Panc1 (cell line): ENCODE results near the gene RIC3. TPM values are rescaled to one million over a fixed set of nuclear protein-coding genes. Genes with fewer than 3 reads are reported as not detected.

Source experiments
- ATAC-seq: fragments of 200-7000 bp; cut with Tn5 transposase; 2 replicates; pipeline ENCODE4 v1.9.1; 2020; ENCODE audit warnings: mild to moderate bottlenecking, moderate library complexity
- BruUV-seq: library from RNA; stranded (reverse); fragments of 400-500 nt; replicated peaks from 2 replicates; lab custom pipeline; 2021; lab: Mats Ljungman, UMichigan
- CTCF ChIA-PET: fragments of 300-600 bp; sonication (Branson Sonifier 250); formaldehyde crosslinking; loops from one replicate; lab custom pipeline; 2022; ENCODE audit warnings: antibody characterized with exemption; lab: Charles Lee
- POLR2A ChIA-PET: fragments of 300-600 bp; sonication (Branson Sonifier 250); formaldehyde crosslinking; loops from one replicate; lab custom pipeline; 2022; ENCODE audit warnings: antibody characterized with exemption; lab: Charles Lee
- DNase-seq: peaks from one replicate; pipeline ENCODE4 v3.0.0-alpha.2; 2010; ENCODE audit warnings: low read depth, low spot score
- H3K27ac ChIP-seq: 2 replicates; pipeline ENCODE4 v1.5.1; 2011; ENCODE audit warnings: mild to moderate bottlenecking, low read length, inconsistent platforms
- H3K27me3 ChIP-seq: fragments of 200-500 bp; sonication (Bioruptor generic); 2 replicates; pipeline ENCODE4 v1.6.0; 2014; ENCODE audit warnings: low read length, inconsistent platforms; ENCODE audit not compliant: control insufficient read depth, insufficient read depth
- H3K36me3 ChIP-seq: fragments of 200-500 bp; sonication (Bioruptor generic); 2 replicates; pipeline ENCODE4 v1.5.1; 2014; ENCODE audit warnings: inconsistent platforms, mild to moderate bottlenecking, low read length, moderate library complexity; ENCODE audit not compliant: control insufficient read depth, insufficient read depth
- H3K4me1 ChIP-seq: 2 replicates; pipeline ENCODE4 v1.5.1; 2011; ENCODE audit warnings: inconsistent platforms, mild to moderate bottlenecking, low read length, moderate library complexity; ENCODE audit not compliant: control insufficient read depth, insufficient read depth
- H3K4me3 ChIP-seq, 2 experiments: 2 replicates each; pipeline ENCODE4 v1.5.1; 2011 to 2012; ENCODE audit warnings: low read depth in 2 of 2, low read length in 2 of 2, mild to moderate bottlenecking in 2 of 2, inconsistent platforms in 1 of 2, moderate library complexity in 1 of 2
- H3K9me3 ChIP-seq: fragments of 200-500 bp; sonication (Bioruptor generic); 2 replicates; pipeline ENCODE4 v1.5.1; 2014; ENCODE audit warnings: low read depth, mild to moderate bottlenecking, inconsistent platforms, low read length, moderate library complexity; ENCODE audit not compliant: control insufficient read depth, insufficient read depth
- CTCF ChIP-seq: fragments of 450-650 bp; IDR thresholded peaks from 2 replicates; pipeline ENCODE4 v1.5.1; 2017; ENCODE audit warnings: mild to moderate bottlenecking
- POLR2AphosphoS5 ChIP-seq: IDR thresholded peaks from 2 replicates; pipeline ENCODE4 v1.6.1; 2012; ENCODE audit warnings: mild to moderate bottlenecking, low read depth, low read length, moderate library complexity
- REST ChIP-seq, 2 experiments: IDR thresholded peaks; 2 replicates each; pipeline ENCODE4 v1.6.1; 2011 to 2012; ENCODE audit warnings: low read depth in 2 of 2, control low read depth in 1 of 2, low read length in 1 of 2, mild to moderate bottlenecking in 1 of 2, moderate library complexity in 1 of 2; ENCODE audit not compliant: insufficient read depth in 1 of 2
- SIN3A ChIP-seq: IDR thresholded peaks from 2 replicates; pipeline ENCODE4 v1.6.1; 2012; ENCODE audit warnings: low read depth, mild to moderate bottlenecking, low read length, moderate library complexity, borderline replicate concordance; ENCODE audit not compliant: insufficient read depth
- TCF7L2 ChIP-seq: IDR thresholded peaks from 2 replicates; pipeline ENCODE4 v1.6.1; 2011; ENCODE audit warnings: mild to moderate bottlenecking, low read depth, low read length, inconsistent platforms
- in situ Hi-C: cut with HindIII; loops from 2 replicates; pipeline ENCODE4 v1.10.0; 2016; ENCODE audit warnings: low sequenced_read_pairs, low pct_unique_long_range_greater_than_20kb
- intact Hi-C: fragments of 100-400 bp; cut with micrococcal nuclease; formaldehyde crosslinking; loops from one replicate; pipeline ENCODE4 v1.10.0; 2022; ENCODE audit not compliant: unreplicated experiment
- total RNA-seq: library from RNA; stranded (reverse); gene quantifications from one replicate; pipeline ENCODE4 v1.2.1, GENCODE V29; 2021; ENCODE audit not compliant: unreplicated experiment

RIC3 gene
- total RNA-seq, 1 experiment from 2014 or later, result 4.2 TPM

- CTCF ChIA-PET, result interaction anchor here (0.5 to 0.7 kb wide), 3 partner anchors 12 to 79 kb away, joined by 3 read pairs; no protein-coding TSS in a partner anchor
- H3K27me3 ChIP-seq, result peaks cover 6% of the 10 kb centered on the region; the same call in 1 of the 2 replicates
- POLR2A ChIA-PET, result no interaction called here
- H3K4me3 ChIP-seq, result no peak overlapping the region
- H3K36me3 ChIP-seq, result no peaks in the 10 kb centered on the region
- ATAC-seq (no peak), DNase-seq (no peak)
- TF ChIP-seq POLR2AphosphoS5 (no peak), CTCF (no peak), TCF7L2 (no peak), REST (IDR thresholded peaks at IDR 0.05; ENCODE audit: insufficient read depth in 1 of 2, low read depth in 2 of 2, low read length in 1 of 2) (no peak), SIN3A (no peak)
- BruUV-seq, result no TSS peak
- H3K27ac ChIP-seq, result no peak overlapping the region
- H3K9me3 ChIP-seq, result no peaks in the 10 kb centered on the region
- in situ Hi-C loops (no loop called here), intact Hi-C loops (no loop called here)
- H3K4me1 ChIP-seq, result no peaks in the 10 kb centered on the region; the same call in 1 of the 2 replicates
These were observed 82.8 kb downstream of the RIC3 start for GRCh38 chr11:8086001-8086479.

- Histone ChIP-seq H3K27me3 (peaks cover 6% of the 10 kb centered on the region; the same call in 1 of the 2 replicates), H3K4me1 (no peaks in the 10 kb centered on the region; the same call in 1 of the 2 replicates), H3K9me3 (no peaks in the 10 kb centered on the region), H3K4me3 (no peak overlapping the region), H3K36me3 (no peaks in the 10 kb centered on the region), H3K27ac (no peak overlapping the region)
- ChIA-PET CTCF (interaction anchor here (0.5 kb wide), 1 partner anchor 13 kb away, joined by 3 read pairs; no protein-coding TSS in a partner anchor), POLR2A (no interaction called here)
- no peak for DNase-seq
- in situ Hi-C loops (no loop called here), intact Hi-C loops (no loop called here)
- TF ChIP-seq REST (IDR thresholded peaks at IDR 0.05; ENCODE audit: insufficient read depth in 1 of 2, low read depth in 2 of 2, low read length in 1 of 2) (no peak), CTCF (no peak), TCF7L2 (no peak), SIN3A (no peak), POLR2AphosphoS5 (no peak)
- no peak for ATAC-seq
- BruUV-seq, result no TSS peak
These were observed 83.7 kb downstream of the RIC3 start for GRCh38 chr11:8085011-8085645.
